GM12873 (cell line): ENCODE measurements around the gene ZCCHC4.

Experiments
- CTCF ChIP-seq: IDR thresholded peaks from 2 replicates; pipeline ENCODE4 v1.5.1; 2012; ENCODE audit warnings: low read depth, mild to moderate bottlenecking, moderate library complexity, low read length, control low read depth; ENCODE audit not compliant: insufficient read depth; ENCODE audit errors: missing control alignments

The ZCCHC4 gene

GRCh38 chr4:25405453-25405852 lies 92.9 kb downstream of the ZCCHC4 start:
- no peak for TF ChIP-seq CTCF

GRCh38 chr4:25406081-25406692 lies 93.6 kb downstream of the ZCCHC4 start:
- no peak for TF ChIP-seq CTCF

GRCh38 chr4:25410820-25411529 lies 98.4 kb downstream of the ZCCHC4 start:
- TF ChIP-seq CTCF = no peak

- no peak for TF ChIP-seq CTCF
Measured at GRCh38 chr4:25413261-25413660, 100.7 kb downstream of the ZCCHC4 start.

GRCh38 chr4:25417014-25417413 lies 104.4 kb downstream of the ZCCHC4 start:
- TF ChIP-seq CTCF = no peak
